UCSD-AML1 (cell line): ENCODE measurements around the gene FXYD4.

Source experiments
- DNase-seq: peaks from one replicate; lab custom pipeline; 2025; ENCODE audit not compliant: unreplicated experiment; lab: John Stamatoyannopoulos, UW

The FXYD4 gene

DNA sequence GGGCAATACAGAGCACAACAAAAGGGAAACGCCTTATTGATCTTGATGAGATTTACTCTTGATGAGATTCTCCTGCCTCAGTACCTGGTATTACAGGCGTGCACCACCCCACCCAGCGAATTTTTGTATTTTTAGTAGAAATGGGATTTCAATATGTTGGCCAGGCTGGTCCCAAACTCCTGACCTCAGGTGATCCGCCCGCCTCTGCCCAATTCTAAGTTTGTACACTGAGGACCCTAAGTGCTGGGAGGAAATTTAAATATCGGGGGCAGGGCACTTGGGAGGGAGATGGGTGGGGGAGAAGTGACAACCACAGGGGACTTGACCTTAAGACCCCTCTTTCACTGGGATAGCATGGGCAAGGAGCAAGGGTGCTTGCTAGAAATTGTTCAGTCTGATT is 23.4 kb downstream of the FXYD4 start:
- DNase-seq: no peak

DNA sequence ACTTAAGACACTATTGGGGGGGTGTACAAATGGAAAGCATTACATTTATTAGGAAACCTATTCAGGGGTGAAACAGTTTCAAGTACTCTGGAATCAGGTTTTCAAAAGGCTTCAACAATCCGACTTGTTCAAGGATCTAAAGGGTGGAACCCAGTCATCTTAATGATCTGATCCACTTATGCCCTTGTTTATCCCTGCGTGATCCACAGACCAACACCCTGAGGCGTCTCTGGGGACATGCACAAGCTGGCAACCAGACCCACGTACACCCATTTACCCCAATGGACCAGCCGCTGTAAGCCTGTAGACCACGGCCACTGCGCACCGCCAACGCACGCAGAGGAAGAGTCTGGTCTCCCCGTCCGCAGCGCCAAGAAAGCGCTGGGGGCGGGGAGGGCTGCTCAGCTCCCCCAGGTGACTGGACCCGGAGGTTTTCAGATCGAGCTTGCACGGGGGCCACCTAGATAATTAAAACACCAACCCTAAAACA is 24.2 kb downstream of the FXYD4 start:
- peak; percentile 48 for DNase-seq

DNA sequence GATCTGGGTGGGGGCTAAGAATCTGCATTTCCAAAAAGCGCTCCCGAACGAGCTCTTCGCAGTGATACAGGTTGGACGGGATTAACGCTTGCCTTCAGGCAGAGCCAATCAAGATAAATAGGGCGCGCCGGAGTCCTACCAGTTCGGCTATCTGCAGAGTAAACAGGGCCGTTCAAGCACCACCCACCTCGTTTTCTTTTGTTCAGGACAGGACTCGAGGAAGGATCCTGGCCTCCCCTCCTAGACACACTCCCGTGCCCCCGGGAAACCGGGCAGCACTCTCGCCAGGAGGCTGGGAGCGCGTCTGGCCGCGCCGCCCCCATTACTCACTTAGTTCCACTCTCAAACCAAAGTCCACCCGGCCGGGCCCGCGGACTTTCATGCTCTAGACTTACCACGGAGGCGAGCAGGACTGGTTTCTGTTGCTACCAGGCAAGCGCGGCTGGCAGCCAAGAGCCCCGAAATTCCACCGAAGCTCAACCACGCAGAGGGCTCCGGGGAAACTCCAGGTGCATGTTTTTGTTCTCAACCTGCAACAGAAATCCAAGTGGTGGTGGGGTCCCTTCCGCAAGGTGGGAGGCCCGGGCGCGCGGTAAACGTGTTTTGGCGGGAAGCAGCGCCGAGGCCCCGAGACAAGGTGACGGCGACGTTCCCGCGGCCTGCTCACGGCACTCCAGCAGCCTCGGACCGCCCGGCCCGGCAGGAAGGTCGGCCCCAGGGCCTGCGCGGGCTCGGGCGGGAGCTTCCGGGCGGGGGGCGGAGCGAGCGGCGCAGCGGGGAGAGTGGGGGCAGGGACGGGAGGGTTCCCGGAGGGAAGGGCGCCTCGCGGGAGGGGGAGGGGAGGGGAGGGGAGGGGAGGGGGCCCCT is 24.9 kb downstream of the FXYD4 start:
- DNase-seq: peak; percentile 82

DNA sequence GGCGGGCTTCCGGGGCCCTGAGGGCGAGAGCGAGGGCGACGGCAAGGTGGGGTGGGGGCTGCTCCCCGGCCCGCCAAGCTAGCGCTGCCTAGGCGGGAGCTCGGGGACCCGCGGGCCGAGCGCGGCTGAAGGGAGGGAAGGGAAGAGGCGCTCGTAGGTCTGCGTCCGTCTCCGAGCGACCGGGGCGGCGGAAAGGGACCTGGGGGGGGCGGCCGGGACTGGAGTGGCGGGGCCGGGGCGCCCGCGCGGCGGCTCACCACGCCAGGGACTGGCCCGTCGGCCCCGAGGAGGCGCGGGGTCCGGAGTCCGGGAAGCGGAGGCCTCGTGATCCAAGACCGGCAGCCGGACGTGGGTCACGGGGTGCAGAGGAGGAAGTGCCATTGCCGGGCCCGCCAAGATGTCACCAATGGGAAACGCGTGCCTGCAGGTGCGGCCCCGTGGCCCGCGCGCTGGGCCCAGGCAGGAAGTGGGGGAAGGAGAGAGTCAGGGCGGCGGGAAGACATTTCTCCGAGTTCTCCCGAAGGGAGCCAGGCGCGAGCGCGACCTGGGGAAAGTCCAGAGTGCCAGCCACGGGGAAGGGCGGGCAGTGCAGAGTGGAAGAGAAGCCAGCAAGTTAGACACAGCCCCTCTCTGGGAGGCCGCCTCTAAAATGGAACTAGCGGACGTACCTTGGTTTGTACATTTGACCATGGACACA is 25.6 kb downstream of the FXYD4 start:
- DNase-seq: peak; percentile 90

DNA sequence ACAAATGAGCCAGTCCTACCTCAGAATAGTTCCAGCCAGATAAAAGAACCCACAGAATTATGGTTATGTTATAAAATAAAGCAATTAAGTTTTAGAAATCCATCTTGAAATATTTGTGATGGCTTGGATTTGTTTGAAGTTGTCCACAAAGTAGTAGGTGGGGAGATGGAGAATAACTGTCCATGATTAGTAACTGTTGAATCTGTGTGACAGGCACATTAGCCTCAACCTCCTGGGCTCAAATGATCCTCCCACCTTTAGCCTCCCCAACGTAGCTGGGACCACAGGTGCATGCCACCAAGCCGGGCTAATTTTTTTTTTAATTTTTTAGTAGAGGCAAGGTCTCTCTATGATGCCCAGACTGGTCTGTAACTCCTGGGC is 27.5 kb downstream of the FXYD4 start:
- DNase-seq: no peak

DNA sequence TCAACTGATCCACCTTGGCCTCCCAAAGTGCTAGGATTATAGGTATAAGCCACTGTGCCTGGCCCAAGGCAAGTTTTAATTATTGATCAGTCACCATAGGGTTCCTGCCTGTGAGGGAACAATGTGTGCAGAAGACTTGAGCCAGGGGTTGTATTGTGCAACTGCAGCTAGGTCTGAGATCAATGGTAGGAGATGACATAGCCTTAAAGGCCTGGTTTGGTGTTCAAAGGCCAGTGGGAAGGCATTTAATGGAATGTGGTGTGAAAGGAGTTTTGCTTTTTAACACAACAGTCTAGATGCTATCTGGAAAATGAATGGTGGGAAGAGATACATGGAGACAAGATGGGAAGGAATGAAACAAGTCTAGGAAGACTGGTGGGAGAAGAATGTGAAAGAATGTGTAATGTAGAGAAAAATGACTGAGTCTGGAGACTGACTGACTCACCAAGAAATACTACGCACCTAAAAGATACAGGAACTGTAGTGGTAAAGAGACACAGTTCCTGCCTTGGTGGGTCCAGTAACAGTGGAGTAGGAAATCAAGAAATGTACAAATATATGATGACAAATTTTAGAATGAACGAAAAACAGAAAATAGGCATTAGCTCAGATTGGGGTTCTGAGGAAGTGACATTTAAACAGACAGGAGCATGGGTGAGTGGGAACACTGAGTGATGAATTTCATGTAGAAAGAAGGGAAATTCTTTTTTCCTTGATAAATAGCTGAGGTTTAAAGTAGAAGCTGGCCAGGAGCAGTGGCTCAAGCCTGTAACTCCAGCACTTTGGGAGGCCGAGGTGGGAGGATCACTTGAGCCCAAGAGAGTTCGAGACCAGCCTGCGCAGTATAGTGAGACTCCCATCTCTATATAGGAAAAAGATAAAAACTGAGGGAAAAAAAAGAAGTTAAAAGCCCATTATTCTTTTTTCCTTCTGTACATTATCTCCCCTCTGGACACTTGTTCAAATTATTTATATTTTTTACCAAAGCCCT is 28.2 kb downstream of the FXYD4 start:
- no peak for DNase-seq

DNA sequence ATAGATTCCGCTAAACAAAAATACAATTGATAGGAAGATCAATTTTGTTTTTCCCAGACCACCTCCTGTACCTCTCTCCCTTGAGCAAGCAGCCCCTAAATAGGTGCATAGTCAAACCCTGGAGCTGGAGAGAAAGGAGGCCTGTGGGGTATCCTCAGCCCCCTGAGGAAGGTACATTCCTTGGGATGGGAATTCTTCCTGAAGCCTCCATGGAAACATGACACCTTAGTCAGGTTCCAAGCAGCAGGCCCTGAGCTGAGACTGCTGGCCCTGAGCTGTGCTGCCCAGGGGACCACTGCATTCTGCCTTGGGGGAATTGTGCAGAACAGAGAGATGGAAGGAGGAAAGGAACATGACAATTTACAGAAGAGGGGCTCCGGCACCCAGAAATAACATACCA is 30.2 kb downstream of the FXYD4 start:
- no peak for DNase-seq

DNA sequence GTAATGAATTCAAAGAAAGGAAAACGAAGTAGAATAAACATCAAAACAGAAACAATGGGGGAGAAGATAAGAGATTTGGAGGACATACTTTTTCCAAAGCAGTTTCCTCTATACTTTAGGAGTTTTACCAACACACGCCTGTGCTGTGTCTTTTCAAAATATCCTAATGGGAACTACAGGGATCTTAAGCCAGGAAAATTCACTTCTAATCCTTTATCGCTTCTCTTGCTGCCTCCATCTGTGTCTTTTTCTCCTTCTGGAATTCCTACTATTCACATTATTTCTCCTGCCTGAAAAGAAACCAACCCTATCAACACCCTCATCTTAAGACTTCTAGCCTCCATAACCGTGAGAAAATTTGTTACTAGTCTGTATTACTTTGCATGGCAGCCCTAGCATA is 30.7 kb downstream of the FXYD4 start:
- no peak for DNase-seq

DNA sequence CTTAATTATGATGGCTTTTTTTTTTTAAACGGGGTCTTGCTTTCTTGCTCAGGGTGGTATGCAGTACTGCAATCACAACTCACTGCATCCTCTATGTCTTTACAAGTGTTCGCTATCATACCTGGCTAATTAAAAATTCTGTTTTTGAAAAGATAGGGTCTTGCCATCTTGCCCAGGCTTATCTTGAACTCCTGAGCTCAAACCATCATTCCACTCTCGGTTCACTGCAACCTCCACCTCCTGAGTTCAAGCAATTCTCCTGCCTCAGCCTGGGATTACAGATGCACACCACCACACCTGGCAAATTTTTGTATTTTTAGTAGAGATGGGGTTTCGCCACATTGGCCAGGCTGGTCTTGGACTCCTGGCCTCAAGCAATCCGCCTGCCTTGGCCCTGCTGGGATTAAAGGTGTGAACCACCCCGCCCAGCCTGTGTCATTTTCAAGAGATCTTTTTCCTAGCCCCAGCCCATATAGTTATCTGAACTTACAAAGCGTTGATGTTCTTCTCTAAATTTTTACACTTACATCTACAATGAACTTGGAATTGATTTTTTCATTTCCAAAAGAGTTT is 31.5 kb downstream of the FXYD4 start:
- no peak for DNase-seq

DNA sequence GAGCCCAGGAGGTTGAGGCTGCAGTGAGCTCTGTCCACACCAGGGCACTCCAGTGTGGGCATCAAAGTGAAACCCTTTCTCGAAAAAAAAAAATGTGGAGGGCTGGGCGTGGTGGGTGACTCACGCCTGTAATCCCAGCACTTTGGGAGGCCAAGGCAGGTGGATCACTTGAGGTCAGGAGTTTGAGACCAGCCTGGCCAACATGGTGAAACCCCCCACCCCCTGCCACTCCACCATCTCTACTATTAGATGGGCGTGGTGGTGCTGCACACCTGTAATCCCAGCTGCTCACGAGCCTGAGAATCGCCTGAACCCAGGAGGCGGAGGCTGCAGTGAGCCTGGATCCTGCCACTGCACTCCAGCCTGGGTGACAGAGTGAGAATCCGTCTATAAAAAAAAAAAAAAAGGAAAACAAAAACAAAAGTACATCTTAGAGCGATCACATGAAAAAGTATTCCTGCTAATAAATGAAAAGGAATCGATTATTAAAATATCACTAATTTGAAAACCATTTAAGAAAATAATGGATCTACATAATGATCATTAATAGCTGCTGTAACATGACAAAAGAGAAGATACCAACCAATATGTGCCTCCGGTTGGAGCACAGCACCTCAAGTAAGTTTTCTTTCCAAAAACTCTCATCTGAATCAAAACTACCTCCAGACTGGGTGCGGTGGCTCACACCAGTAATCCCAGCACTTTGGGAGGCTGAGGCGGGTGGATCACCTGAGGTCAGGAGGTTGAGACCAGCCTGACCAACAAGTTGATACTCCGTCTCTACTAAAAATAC is 32.7 kb downstream of the FXYD4 start:
- no peak for DNase-seq

DNA sequence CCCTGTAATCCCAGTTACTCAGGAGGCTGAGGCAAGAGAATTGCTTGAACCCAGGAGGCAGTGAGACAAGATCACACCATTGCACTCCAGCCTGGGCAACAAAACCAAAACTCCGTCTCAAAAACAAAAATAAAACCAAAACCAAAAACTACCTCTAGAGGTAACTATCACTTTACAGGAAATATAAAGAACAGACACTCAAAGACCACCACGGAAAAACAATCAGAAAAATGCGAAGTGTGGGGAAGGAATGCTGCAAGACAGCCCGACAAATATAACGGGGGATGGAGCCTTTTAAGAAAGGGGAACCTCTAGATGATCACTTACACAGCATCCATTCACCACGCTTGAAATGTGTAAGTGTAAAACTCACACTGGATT is 33.3 kb downstream of the FXYD4 start:
- no peak for DNase-seq

DNA sequence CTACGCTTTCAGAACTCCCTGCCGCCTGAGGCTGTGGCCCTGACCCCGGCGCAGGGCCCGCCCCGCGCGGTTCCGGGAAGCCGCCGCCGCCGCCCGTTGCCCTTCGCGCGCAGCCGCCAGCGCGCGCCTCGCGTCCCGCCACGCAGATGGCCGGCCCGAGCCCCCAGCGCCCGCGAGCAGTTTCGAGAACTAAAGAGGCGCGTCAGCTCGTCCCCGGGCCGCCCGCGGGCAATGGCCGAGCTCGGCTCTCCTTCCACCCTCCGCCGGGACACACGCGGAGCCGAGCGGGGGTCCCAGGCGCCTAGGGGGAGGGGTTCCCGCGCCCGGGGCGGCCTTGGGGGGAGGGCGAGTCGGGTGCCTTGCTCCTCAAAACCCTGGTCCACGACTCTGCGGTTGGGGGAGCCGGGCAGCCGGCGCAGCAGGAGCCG is 35.7 kb downstream of the FXYD4 start:
- DNase-seq: peak; percentile 56

DNA sequence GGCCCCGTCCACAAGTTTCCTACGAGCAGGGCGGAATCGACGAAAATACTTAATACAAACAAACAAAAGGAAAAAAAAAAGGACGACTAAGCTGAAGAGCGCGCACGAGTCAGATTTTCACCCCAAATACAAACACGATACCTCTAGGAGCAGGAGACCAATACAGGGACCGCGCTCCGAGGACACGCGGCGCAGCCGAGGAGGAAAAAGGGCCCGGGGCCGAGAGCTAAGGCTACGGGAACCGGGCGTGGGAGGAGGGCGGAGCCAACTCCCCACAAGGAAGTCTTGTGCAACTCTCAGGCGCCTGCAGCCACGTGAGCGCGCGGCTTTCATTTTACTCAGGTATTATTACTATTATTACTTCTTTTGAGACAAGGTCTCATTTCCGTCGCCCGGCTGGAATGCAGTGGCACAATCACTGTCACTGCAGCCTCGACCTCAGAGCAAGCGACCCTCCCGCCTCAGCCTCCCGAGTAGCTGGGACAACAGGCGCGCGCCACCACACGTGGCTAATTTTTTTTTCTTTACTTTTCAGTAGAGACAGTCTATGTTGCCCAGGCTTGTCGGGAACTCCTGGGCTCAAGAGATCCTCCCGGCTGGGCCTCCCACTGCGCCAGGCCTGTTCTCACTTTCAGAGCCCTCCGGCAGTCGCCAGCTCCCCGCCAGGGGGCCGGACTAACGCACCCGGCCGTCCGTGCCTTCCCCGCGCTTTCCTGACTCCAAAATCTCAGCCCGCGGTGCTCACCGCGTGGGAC is 36.3 kb downstream of the FXYD4 start:
- peak; percentile 85 for DNase-seq

DNA sequence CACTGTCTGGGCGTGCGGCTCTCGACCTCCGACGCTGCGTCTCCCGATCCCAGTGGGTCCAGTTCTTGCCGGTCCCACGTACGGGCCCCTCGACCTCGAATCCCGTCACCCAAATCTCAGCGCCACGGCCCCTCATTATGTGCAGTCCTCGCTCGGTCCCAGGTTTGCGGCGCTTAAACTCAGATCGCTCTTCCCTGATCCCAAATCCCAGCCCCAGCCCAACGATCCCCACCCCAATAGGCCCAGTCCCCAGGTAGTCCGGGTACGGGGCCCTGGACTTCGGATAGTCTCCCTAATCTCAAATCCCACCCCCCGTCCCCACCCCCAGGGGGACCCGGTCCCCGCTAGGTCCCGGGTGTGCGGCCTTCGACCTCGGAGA is 36.9 kb downstream of the FXYD4 start:
- no peak for DNase-seq

DNA sequence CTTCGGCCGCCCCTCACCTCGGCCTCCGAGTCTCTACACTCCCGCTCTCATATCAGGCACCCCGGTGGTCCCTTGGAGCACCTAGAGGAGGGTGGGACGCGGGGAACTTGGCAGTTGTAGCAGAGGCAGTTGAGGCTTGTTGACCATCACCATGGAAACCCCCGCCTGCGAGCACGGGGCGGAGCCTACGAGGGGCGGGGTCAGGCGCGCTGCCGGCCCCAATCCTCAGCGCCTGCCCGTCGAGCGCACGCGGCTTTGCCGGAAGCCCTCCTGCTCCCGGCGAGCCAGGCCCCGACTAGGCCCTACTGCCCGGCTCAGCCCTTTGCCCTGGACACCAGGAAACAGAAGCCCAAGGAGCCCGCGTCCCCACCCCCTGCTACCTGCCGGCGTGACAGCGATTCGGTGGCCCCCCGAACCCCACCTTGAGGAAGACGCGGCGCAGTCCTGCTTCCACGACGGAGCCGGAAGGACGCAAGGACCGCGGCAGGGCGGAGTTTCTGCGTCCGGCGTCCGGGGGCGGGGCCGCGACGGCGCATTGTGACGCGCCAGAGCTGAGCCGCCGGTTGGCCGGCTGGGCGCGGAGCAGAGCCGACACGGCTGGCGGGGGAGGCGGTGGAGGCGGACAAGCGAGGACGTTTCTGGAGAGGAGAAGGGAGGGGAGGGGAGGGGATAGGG is 37.4 kb downstream of the FXYD4 start, which contains the start of gene HNRNPF:
Gene HNRNPF (minus strand): TSS at position 477 of the 675 bp plus-strand sequence. CDS start 21,302 bp downstream, outside the sequence.
- peak; percentile 97 for DNase-seq

DNA sequence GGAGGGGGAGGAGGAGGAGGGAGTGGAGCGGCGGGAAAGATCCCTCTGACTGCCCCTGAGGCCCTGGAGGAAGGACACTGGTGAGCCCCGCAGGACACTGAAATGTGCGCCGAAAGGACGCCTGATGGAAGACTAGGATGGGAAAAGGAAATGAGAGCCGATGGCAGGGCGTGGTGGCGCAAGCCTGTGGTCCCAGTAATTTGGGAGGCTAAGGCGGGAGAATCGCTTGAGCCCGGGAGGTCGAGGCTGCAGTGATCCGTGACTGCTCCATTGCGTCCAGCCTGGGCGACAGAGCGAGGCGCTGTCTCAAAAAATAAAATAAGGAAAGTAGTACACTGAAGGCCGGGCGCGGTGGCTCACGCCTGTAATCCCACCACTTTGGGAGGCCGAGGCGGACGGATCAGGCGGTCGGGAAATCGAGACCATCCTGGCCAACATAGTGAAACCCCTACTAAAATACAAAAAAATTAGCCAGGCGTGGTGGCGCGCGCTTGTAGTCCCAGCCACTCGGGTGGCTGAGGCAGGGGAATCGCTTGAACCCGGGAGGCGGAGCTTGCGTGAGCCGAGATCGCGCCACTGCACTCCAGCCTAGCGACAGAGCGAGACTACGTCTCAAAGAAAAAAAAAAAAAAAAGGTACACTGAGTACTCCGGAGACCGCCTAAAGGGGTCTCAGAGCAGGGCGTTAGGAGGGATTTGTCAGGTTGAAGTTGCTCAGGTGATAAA is 38.1 kb downstream of the FXYD4 start:
- DNase-seq: peak; percentile 57

DNA sequence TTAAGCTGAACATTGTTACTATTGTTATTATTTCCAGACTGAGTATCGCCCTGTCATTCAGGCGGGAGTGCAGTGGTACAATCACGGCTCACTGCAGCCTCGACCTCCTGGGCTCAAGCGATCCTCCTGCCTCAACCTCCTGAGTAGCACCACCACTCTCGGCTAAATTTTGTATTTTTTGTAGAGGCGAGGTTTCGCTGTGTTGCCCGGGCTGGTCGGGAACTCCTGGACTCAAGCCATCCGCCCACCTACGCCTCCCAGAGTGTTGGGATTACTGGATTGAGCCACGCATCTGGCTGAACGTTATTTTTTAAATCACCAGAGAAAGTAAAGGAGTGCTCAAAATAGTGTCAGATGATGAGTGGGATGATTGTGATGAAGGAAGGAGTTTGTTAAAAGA is 38.9 kb downstream of the FXYD4 start:
- no peak for DNase-seq

DNA sequence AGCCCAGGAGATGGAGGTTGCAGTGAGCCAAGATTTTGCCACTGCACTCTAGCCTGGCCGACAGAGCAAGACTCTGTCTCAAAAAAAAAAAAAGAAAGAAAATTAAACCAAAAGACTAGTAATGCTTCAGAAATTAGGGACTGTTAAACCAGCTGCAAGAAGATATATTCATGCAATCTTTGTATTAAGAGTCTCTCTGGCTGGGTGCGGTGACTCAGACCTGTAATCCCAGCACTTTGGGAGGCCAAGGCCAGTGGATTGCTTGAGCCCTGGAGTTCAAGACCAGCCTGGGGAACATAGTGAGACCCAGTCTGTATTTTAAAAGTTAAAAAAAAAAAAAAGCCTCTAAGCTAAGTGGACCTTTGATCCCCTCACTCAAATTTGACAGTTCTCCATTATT is 40.1 kb downstream of the FXYD4 start:
- no peak for DNase-seq
